Measurements from ENCODE around the gene CDH24. TPM values are rescaled to one million over a fixed set of nuclear protein-coding genes. Genes with fewer than 3 reads are reported as not detected.
A peak's percentile ranks its signal among the peaks of the same experiment; 100 is the strongest.

Gene CDH24
- total and polyA plus RNA-seq, 2 experiments from 2014 or later = 6.9 to 18.0 TPM

DNA sequence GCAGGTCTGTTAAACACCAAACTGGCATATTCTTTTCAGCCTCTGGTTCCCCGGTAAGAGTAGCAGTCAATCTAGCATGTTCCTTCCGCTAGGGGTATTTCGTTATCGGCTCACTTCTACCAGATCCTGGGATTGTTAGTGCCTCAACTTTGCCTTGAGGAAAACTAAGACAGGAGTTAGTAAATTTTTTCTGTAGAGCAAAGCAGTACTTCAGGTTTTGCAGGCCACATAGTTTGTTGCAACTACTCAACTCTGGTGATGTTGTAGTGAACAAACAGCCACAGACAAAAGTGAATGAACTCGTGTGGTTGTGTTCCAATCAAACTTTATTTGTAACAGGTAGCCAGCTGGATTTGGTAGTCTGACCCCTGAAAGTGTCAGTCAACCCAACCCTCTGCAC, 6.3 kb upstream of the CDH24 start:
- 77% methylated on average over 5 of the region's 5 CpGs for WGBS (ENCODE audit: low lambda C conversion rate, missing lambda C conversion rate)
- H3K9me2 ChIP-seq (replicated peaks; ENCODE audit: insufficient read depth) = no peaks in the 10 kb centered on the region
- peaks cover 49% of the 10 kb centered on the region for H3K79me2 ChIP-seq
- no peak overlapping the region for H3K27ac ChIP-seq
- no peaks in the 10 kb centered on the region for H3K27me3 ChIP-seq
- H3K4me2 ChIP-seq = no peak overlapping the region
- peaks cover 33% of the 10 kb centered on the region for H4K20me1 ChIP-seq (ENCODE audit: insufficient read depth, poor library complexity, severe bottlenecking)
- H3K9me3 ChIP-seq (ENCODE audit: low read depth) = no peaks in the 10 kb centered on the region
- H3K4me3 ChIP-seq = no peak overlapping the region
- TF ChIP-seq CTCF (IDR thresholded peaks at IDR 0.05; ENCODE audit: poor library complexity) (no peak), EZH2phosphoT487 (IDR thresholded peaks at IDR 0.05; ENCODE audit: low read depth, severe bottlenecking, unreplicated experiment) (no peak), EZH2 (IDR thresholded peaks at IDR 0.05; ENCODE audit: borderline replicate concordance) (no peak)
- peaks cover 10% of the 10 kb centered on the region for H3K4me1 ChIP-seq (ENCODE audit: insufficient read depth)
- H3K36me3 ChIP-seq (replicated peaks; ENCODE audit: insufficient read depth, low read depth) = no peaks in the 10 kb centered on the region
- no peak for DNase-seq (ENCODE audit: low spot score)
- no peak overlapping the region for H2AFZ ChIP-seq

DNA sequence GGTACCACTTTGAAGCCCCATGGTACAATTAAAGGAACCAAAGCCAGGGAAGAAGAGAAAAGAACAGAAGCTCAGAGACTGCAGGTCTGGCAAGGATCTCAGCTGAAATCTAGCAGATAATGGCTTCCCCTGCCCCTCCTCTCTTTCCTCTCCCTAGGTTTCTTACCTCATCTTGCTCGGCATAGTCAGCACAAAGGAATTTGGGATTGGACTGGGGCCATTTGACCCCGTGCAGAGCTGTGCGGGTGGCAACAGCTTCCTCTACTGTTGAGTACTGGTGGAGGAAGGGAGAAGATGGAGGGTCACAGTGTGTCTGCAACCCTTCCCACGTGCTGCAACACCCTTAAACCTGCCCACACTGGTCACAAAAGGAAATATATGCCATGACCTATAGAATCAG, 4.7 kb upstream of the CDH24 start:
- Histone ChIP-seq H3K4me2 (no peak overlapping the region), H3K9me3 (ENCODE audit: low read depth) (no peaks in the 10 kb centered on the region), H3K36me3 (replicated peaks; ENCODE audit: insufficient read depth, low read depth) (no peaks in the 10 kb centered on the region), H2AFZ (no peak overlapping the region), H3K27me3 (no peaks in the 10 kb centered on the region), H3K27ac (peak overlapping the region; percentile 75), H3K4me1 (ENCODE audit: insufficient read depth) (peaks cover 10% of the 10 kb centered on the region), H3K4me3 (no peak overlapping the region), H3K9me2 (replicated peaks; ENCODE audit: insufficient read depth) (no peaks in the 10 kb centered on the region), H4K20me1 (ENCODE audit: insufficient read depth, poor library complexity, severe bottlenecking) (peaks cover 25% of the 10 kb centered on the region), H3K79me2 (peaks cover 33% of the 10 kb centered on the region)
- WGBS (ENCODE audit: low lambda C conversion rate, missing lambda C conversion rate) = 32% methylated on average over 4 of the region's 4 CpGs
- DNase-seq (ENCODE audit: low spot score) = peak; percentile 83
- TF ChIP-seq CTCF (IDR thresholded peaks at IDR 0.05; ENCODE audit: poor library complexity) (no peak), EZH2phosphoT487 (IDR thresholded peaks at IDR 0.05; ENCODE audit: low read depth, severe bottlenecking, unreplicated experiment) (no peak), EZH2 (IDR thresholded peaks at IDR 0.05; ENCODE audit: borderline replicate concordance) (no peak)

DNA sequence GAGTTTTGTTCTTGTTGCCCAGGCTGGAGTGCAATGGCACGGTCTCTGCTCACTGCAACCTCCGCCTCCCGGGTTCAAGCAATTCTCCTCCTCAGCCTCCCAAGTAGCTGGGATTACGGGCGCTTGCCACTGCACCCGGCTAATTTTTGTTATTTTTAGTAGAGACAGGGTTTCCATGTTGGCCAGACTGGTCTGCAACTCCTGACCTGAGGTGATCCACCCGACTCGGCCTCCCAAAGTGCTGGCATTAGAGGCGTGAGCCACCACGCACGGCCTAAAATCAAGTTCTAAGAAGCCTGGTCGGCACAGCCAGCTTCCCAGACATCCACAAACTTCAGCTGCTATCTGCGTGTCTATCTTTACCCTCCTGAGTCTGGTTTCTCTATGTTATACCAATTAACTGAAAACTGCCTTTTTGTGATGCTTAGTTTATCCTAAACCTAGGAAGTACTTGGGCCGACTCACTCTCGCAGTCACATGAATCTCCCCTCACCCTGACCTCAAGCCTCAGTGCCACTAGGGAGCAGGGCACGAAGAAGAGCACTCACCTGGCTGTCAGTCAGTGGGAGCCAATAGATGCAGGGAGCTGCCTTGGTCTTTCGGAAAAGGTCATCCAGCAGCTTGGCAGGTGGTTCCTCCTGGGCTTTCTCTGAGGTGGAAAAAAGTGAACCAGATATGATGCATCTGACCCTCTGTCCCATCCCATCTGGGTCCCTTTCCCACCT, 3.4 kb upstream of the CDH24 start:
- H3K9me2 ChIP-seq (replicated peaks; ENCODE audit: insufficient read depth) = no peaks in the 10 kb centered on the region
- no peak overlapping the region for H3K4me3 ChIP-seq
- H4K20me1 ChIP-seq (ENCODE audit: insufficient read depth, poor library complexity, severe bottlenecking) = peaks cover 12% of the 10 kb centered on the region
- DNase-seq (ENCODE audit: low spot score) = no peak
- peaks cover 20% of the 10 kb centered on the region for H3K79me2 ChIP-seq
- TF ChIP-seq EZH2phosphoT487 (IDR thresholded peaks at IDR 0.05; ENCODE audit: low read depth, severe bottlenecking, unreplicated experiment) = no peak
- TF ChIP-seq EZH2 (IDR thresholded peaks at IDR 0.05; ENCODE audit: borderline replicate concordance) = no peak
- no peak for TF ChIP-seq CTCF (IDR thresholded peaks at IDR 0.05; ENCODE audit: poor library complexity)
- no peaks in the 10 kb centered on the region for H3K9me3 ChIP-seq (ENCODE audit: low read depth)
- no peak overlapping the region for H3K27ac ChIP-seq
- 95% methylated on average over 17 of the region's 17 CpGs for WGBS (ENCODE audit: low lambda C conversion rate, missing lambda C conversion rate)
- H3K36me3 ChIP-seq (replicated peaks; ENCODE audit: insufficient read depth, low read depth) = no peaks in the 10 kb centered on the region
- H2AFZ ChIP-seq = no peak overlapping the region
- no peak overlapping the region for H3K4me2 ChIP-seq
- H3K27me3 ChIP-seq = no peaks in the 10 kb centered on the region
- H3K4me1 ChIP-seq (ENCODE audit: insufficient read depth) = peaks cover 21% of the 10 kb centered on the region
